Left ventricle myocardium inferior (tissue), 1 donor: ENCODE data around the gene TNFAIP8L3. TPM values are rescaled to one million over a fixed set of nuclear protein-coding genes. Genes with fewer than 3 reads are reported as not detected.

Experiments used
- DNase-seq: peaks from one replicate; pipeline ENCODE4 v3.0.0-alpha.2; 2020
- H3K27ac ChIP-seq: fragments of 200-600 bp; replicated peaks from 2 replicates; pipeline ENCODE4 v1.8.0; 2021
- H3K27me3 ChIP-seq: fragments of 200-600 bp; 2 replicates; pipeline ENCODE4 v1.8.0; 2021; ENCODE audit warnings: low read depth
- H3K36me3 ChIP-seq: fragments of 200-600 bp; 2 replicates; pipeline ENCODE4 v1.8.0; 2021
- H3K4me1 ChIP-seq: fragments of 200-600 bp; 2 replicates; pipeline ENCODE4 v1.8.0; 2021
- H3K4me3 ChIP-seq: fragments of 200-600 bp; 2 replicates; pipeline ENCODE4 v1.8.0; 2021; ENCODE audit warnings: mild to moderate bottlenecking, moderate library complexity
- H3K9me3 ChIP-seq: fragments of 200-600 bp; replicated peaks from 2 replicates; pipeline ENCODE4 v1.8.0; 2021
- CTCF ChIP-seq: fragments of 200-600 bp; IDR thresholded peaks from 2 replicates; pipeline ENCODE4 v1.8.0; 2021; ENCODE audit warnings: antibody characterized with exemption, mild to moderate bottlenecking, borderline replicate concordance
- intact Hi-C: fragments of 100-400 bp; cut with micrococcal nuclease; formaldehyde crosslinking; loops from one replicate; pipeline ENCODE4 v1.11.0; 2022
- total RNA-seq: library from RNA; stranded (reverse); fragmentation: NEBNext Ultra II Directional; extraction: Animal tissue kit (Norgen Biotek cat#: 25700); gene quantifications from one replicate; pipeline ENCODE4 v1.2.1, GENCODE V29; 2021
- donor health status: DM: no; HTN: yes; CAD: no; lungs with severe emphysema.

Gene TNFAIP8L3
- total RNA-seq, 1 donor from 2014 or later: 6.0 TPM

- TF ChIP-seq CTCF: no peak
- DNase-seq: peak; percentile 45
- Histone ChIP-seq H3K27ac (peak overlapping the region; percentile 60), H3K27me3 (peaks cover 15% of the 10 kb centered on the region), H3K9me3 (no peaks in the 10 kb centered on the region), H3K36me3 (no peaks in the 10 kb centered on the region), H3K4me1 (peaks cover 32% of the 10 kb centered on the region), H3K4me3 (peak overlapping the region; percentile 76)
- intact Hi-C loops: no loop called here
Observed at GRCh38 chr15:51093839-51094605, 684 bp downstream of the TNFAIP8L3 start.

- no peak for TF ChIP-seq CTCF
- intact Hi-C loops: no loop called here
- H3K4me1 ChIP-seq: peaks cover 32% of the 10 kb centered on the region
- no peak for DNase-seq
- H3K27me3 ChIP-seq: peaks cover 15% of the 10 kb centered on the region
- H3K36me3 ChIP-seq: no peaks in the 10 kb centered on the region
- no peaks in the 10 kb centered on the region for H3K9me3 ChIP-seq
- H3K27ac ChIP-seq: no peak overlapping the region
- peak overlapping the region; percentile 76 for H3K4me3 ChIP-seq
Observed at GRCh38 chr15:51093488-51093838, 1.2 kb downstream of the TNFAIP8L3 start.

DNA sequence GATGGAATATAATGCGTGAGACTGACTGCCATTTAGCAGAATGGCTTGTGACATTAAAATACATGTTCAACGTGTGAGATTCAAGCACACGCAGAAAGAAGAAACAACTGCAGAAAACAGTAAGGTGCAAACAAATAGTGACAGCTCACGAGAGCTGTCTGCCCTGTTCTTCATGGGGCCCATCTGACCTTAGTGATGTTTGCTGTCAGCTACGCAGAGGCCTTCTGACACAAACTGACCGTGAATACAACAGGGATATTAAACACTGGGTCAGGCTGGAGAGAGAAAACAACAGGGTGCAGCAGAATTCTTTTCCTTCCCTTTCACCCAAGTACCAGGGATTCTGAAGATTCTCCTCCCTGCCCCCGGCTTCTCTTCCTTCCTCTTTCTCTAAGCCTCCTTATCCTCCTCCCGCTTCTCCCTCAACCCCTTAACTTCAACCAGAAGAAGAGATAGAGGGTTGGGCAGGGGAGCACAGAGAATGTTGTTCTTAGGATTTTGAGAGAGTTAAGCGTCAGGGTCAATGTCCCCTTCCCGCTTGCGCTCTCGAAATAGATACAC is 2.1 kb downstream of the TNFAIP8L3 start:
- Histone ChIP-seq H3K4me1 (peaks cover 32% of the 10 kb centered on the region), H3K27ac (no peak overlapping the region), H3K9me3 (no peaks in the 10 kb centered on the region)

DNA sequence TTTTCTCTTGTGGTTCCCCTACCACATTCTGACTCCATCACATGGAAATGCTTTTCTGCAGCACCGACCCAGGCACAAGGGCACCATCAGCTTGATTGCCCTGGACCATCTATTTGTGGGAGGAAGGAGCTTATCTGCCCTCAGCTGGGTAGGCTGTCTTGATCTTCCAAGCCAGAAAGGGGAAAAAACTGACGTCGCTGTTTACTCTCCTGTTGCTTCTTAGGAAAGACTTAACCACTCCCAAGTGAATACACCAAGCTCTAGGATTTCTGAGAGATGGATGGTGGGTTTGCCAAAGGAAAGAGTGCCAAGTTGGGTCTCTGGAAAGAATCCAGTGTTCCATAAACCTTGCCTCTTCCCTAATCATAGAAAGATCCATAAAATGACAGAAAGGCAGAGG is 4.0 kb downstream of the TNFAIP8L3 start:
- DNase-seq: no peak
- H3K4me3 ChIP-seq: no peak overlapping the region
- H3K27ac ChIP-seq: no peak overlapping the region
- TF ChIP-seq CTCF: no peak
- intact Hi-C loops: no loop called here
- H3K9me3 ChIP-seq: no peaks in the 10 kb centered on the region
- H3K27me3 ChIP-seq: peaks cover 14% of the 10 kb centered on the region
- no peaks in the 10 kb centered on the region for H3K36me3 ChIP-seq
- H3K4me1 ChIP-seq: peaks cover 32% of the 10 kb centered on the region

More for the DNA sequence above, 2.1 kb downstream of the TNFAIP8L3 start:
- intact Hi-C loops: no loop called here
- H3K36me3 ChIP-seq: no peaks in the 10 kb centered on the region
- H3K27me3 ChIP-seq: peaks cover 15% of the 10 kb centered on the region
- no peak for TF ChIP-seq CTCF
- no peak for DNase-seq
- H3K4me3 ChIP-seq: no peak overlapping the region

DNA sequence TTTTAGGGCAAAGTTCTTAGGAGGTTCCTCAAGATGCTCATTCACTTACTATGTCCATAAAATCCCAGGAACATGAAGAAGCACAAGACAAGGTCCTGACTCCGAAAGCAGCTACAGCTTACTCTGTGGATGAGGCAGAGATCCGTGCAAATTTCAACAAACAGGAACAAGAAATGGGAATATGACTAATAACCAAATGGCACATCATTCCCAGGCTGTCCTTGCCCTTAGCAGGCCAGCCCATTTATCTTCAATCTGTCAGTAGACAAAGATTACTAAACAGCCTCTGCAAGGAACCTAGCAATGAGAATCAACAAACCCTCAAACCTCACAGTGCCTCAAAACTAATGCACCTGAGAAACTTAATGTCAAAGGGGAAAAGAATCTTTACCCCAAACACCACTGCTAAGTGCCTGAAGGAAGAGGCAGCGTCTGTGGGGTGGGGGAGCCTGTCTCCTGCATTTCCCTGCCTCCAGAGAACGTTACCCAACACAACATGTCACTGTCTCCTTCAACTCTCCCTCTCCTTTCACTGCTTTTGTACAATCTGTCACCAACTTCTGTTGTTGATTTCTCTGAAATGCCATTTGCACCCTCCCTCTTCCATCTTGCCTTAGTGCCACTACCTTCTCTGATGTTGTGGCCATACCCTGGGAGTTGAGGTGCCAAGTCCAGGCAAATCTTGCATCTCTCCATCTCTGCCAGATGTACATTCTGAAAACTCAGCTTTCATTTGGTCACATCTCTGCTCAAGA is 4.8 kb downstream of the TNFAIP8L3 start:
- H3K27me3 ChIP-seq: peaks cover 8% of the 10 kb centered on the region
- no peak overlapping the region for H3K27ac ChIP-seq
- intact Hi-C loops: no loop called here
- no peaks in the 10 kb centered on the region for H3K9me3 ChIP-seq
- TF ChIP-seq CTCF: no peak
- peaks cover 25% of the 10 kb centered on the region for H3K4me1 ChIP-seq
- H3K4me3 ChIP-seq: no peak overlapping the region
- H3K36me3 ChIP-seq: no peaks in the 10 kb centered on the region
- DNase-seq: no peak
